Left lung (tissue), 10 donors: ENCODE results near the gene AFP. TPM values are rescaled to one million over a fixed set of nuclear protein-coding genes. Genes with fewer than 3 reads are reported as not detected.

ENCODE experiments used
- ATAC-seq: fragments of 200-7000 bp; cut with Tn5 transposase; one replicate; pipeline ENCODE4 v1.9.1; 2020; ENCODE audit warnings: moderate library complexity
- DNase-seq, 4 donors: peaks; one replicate each; pipeline ENCODE4 v3.0.0-alpha.2; 2013 to 2020
- H3K27ac ChIP-seq, 2 donors: fragments of 200-600 bp; sonication (generic) in 1 of 2; one replicate each; pipeline versions ENCODE4 v1.5.0 to v1.8.0; 2020 to 2021
- H3K27me3 ChIP-seq, 2 donors: fragments of 200-600 bp; sonication (generic) in 1 of 2; one replicate each; pipeline versions ENCODE4 v1.5.0 to v1.8.0; 2020 to 2021
- H3K36me3 ChIP-seq, 2 donors: fragments of 200-600 bp; sonication (generic) in 1 of 2; one replicate each; pipeline versions ENCODE4 v1.5.0 to v1.8.0; 2020 to 2021
- H3K4me1 ChIP-seq, 2 donors: fragments of 200-600 bp; one replicate each; pipeline ENCODE4 v1.8.0; 2021
- H3K4me3 ChIP-seq, 2 donors: fragments of 200-600 bp; sonication (generic) in 1 of 2; one replicate each; pipeline versions ENCODE4 v1.5.0 to v1.8.0; 2020 to 2021; ENCODE audit warnings: mild to moderate bottlenecking in 1 of 2
- H3K9me3 ChIP-seq, 2 donors: fragments of 200-600 bp; sonication (generic) in 1 of 2; one replicate each; pipeline versions ENCODE4 v1.5.0 to v1.8.0; 2020 to 2021
- CTCF ChIP-seq, 2 donors: fragments of 200-600 bp; sonication (generic) in 1 of 2; IDR thresholded peaks; one replicate each; pipeline versions ENCODE4 v1.5.0 to v1.8.0; 2021; ENCODE audit warnings: antibody characterized with exemption in 2 of 2
- intact Hi-C, 2 donors: fragments of 100-400 bp; cut with DNase I; formaldehyde crosslinking; loops; one replicate each; pipeline versions ENCODE4 v1.11.2 to v1.14.2; 2022
- polyA plus RNA-seq, 6 donors: library from polyadenylated mRNA; unstranded; fragments of 120-200 nt; gene quantifications; one replicate each; pipeline ENCODE4 v1.2.1, GENCODE V29; 2013; ENCODE audit not compliant: insufficient read length in 6 of 6
- total RNA-seq, 2 donors: library from RNA; stranded (reverse); fragmentation: NEBNext Ultra II Directional; extraction: Animal tissue kit (Norgen Biotek cat#: 25700); gene quantifications; one replicate each; pipeline ENCODE4 v1.2.1, GENCODE V29; 2021
- donor health status: DM: no; HTN: yes; CAD: no.
- donor health status: DM: no; HTN: no; CAD: no.

The AFP gene
- total and polyA plus RNA-seq, 8 donors, result 0.73 to 25.5 (median 2.5) TPM; not detected in 1

DNA sequence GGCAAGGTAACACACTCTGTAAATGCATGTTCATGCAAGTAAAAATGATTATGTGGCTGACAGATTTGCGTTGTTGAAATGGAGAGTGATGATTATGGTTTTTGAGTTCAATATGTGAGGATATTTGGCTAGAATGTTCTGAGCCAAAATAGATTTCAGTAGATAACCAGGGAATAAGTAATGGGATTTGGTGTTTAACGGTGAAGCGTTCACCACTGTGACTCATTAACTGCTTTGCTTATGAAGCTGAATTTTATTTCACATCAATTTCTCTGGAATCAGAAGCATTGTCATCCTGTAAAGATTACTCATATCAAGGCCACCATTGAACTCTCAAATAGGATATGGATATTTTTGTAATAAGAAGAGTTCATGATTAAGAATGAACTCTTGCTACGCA, 11.7 kb downstream of the AFP start:
- Histone ChIP-seq H3K27me3 (no peaks in the 10 kb centered on the region), H3K27ac (no peak overlapping the region), H3K9me3 (no peaks in the 10 kb centered on the region), H3K4me3 (no peak overlapping the region), H3K36me3 (no peaks in the 10 kb centered on the region), H3K4me1 (no peaks in the 10 kb centered on the region)
- intact Hi-C loops, result no loop called here
- no peak for DNase-seq
- ATAC-seq, result no peak
- no peak for TF ChIP-seq CTCF (IDR thresholded peaks at IDR 0.05)

DNA sequence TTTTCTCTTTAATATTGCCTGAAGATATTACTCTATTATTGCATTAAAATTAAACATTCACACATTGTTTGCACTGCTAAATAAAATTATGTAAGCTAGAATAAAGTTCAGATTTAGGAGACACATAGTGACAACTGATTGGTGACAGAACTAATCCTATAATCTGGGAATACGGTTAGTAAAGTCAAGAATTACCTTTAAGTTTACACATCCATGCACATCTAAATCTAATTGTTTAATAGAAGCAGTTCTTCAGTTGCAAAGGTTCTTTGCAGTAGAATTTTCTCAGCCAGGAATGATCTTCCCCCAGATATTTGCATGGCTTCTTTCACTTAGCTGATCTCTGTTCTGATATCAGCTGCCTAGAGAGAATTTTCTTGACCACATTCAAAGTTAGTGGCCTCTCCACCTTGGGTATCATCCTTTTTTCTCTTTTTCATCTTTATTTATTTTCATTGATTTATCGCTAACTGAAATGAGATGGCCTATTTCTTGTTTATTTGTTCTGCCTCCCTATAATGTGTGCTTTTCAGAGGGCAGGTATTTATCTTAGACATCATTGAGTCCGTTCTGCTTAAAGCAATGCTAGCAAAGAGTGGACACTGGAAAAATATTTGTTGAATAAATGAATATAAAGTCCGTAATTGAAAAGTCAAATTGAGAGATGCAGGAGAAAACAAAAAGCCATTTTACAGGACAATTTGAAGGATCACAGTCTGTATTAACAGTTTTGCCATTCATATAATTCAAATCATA, 12.6 kb downstream of the AFP start:
- Histone ChIP-seq H3K27me3 (no peaks in the 10 kb centered on the region), H3K4me1 (no peaks in the 10 kb centered on the region), H3K27ac (no peak overlapping the region), H3K36me3 (no peaks in the 10 kb centered on the region), H3K4me3 (no peak overlapping the region), H3K9me3 (no peaks in the 10 kb centered on the region)
- intact Hi-C loops, result no loop called here
- DNase-seq (no peak), ATAC-seq (no peak)
- no peak for TF ChIP-seq CTCF (IDR thresholded peaks at IDR 0.05)

- intact Hi-C loops, result no loop called here
- Histone ChIP-seq H3K4me3 (no peak overlapping the region), H3K9me3 (no peaks in the 10 kb centered on the region), H3K27me3 (no peaks in the 10 kb centered on the region), H3K36me3 (no peaks in the 10 kb centered on the region), H3K4me1 (no peaks in the 10 kb centered on the region), H3K27ac (no peak overlapping the region)
- no peak for TF ChIP-seq CTCF (IDR thresholded peaks at IDR 0.05)
- DNase-seq (no peak), ATAC-seq (peak; percentile 51)
Measured at GRCh38 chr4:73450398-73451004, 14.5 kb downstream of the AFP start.

DNA sequence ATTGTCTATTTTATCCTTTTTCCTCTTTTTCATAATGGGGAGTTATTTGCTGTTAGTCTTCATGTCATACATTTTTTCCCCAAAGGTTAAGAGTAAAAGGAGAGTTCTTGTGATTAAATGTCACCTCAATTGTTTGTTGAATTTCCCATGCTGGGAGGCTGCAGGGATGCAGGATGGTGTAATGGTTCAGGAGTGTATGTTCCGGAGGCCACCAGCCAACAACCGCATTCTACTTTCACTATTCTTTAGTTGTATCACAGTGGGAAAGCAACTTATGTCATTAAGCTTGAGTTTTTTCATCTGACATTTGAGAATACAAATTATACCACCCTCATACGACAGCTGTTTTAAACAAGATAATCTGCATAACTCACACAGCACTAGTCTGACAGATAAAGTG, 15.4 kb downstream of the AFP start:
- Histone ChIP-seq H3K4me1 (no peaks in the 10 kb centered on the region), H3K4me3 (no peak overlapping the region), H3K27ac (no peak overlapping the region), H3K27me3 (no peaks in the 10 kb centered on the region), H3K36me3 (no peaks in the 10 kb centered on the region), H3K9me3 (no peaks in the 10 kb centered on the region)
- intact Hi-C loops, result no loop called here
- no peak for ATAC-seq
- TF ChIP-seq CTCF (IDR thresholded peaks at IDR 0.05), result no peak
- DNase-seq, result no peak

DNA sequence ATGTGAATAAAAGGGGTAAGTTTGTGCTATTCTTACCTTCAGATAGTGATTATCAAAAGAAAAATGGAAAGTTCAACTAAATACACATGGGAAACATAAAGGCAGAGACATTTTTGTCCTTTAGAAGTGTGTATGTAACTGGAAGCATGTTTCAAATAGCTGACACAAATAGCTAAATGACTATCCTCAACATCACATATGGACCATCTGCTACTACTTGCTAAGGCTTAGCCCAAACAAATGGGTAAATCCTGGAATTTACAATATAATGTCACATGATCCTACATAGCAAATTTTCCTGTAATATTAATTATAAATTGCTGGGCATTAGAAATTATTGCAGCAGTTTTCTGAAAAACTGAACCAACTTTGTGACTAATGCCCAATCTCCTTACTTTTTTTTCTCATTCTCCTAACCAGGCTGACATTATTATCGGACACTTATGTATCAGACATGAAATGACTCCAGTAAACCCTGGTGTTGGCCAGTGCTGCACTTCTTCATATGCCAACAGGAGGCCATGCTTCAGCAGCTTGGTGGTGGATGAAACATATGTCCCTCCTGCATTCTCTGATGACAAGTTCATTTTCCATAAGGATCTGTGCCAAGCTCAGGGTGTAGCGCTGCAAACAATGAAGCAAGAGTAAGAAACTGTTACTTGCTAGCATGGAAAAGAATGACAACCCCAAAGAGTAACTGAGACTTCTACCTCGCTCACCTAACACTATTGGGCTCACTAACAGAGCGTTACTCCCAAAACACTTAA, 16.1 kb downstream of the AFP start:
- no peak for DNase-seq
- H3K4me3 ChIP-seq, result no peak overlapping the region
- H3K36me3 ChIP-seq, result no peaks in the 10 kb centered on the region
- no peak for ATAC-seq
- H3K4me1 ChIP-seq, result no peaks in the 10 kb centered on the region
- TF ChIP-seq CTCF (IDR thresholded peaks at IDR 0.05), result no peak
- H3K27me3 ChIP-seq, result no peaks in the 10 kb centered on the region
- intact Hi-C loops, result no loop called here
- H3K9me3 ChIP-seq, result no peaks in the 10 kb centered on the region
- no peak overlapping the region for H3K27ac ChIP-seq
